Measurements from ENCODE around the gene LIN28A. TPM values are rescaled to one million over a fixed set of nuclear protein-coding genes. Genes with fewer than 3 reads are reported as not detected.
A peak's percentile ranks its signal among the peaks of the same experiment; 100 is the strongest.

LIN28A gene
- total RNA-seq, 2 experiments from 2014 or later = not detected

- CTCF ChIA-PET = interaction anchor here (0.8 to 3.1 kb wide), 10 partner anchors 12 to 393 kb away, joined by 3 to 20 read pairs (median 4); partner anchors contain the start of genes CEP85 and DHDDS
- Mint-ChIP-seq H3K27me3 (ENCODE audit: low read depth) (no peaks in the 10 kb centered on the region), H3K9me3 (ENCODE audit: insufficient read depth) (no peaks in the 10 kb centered on the region), H3K36me3 (ENCODE audit: low read depth) (peaks cover 63% of the 10 kb centered on the region), H3K4me3 (peak within 1 kb of the TSS; percentile 95), H3K4me1 (ENCODE audit: low read depth) (peaks cover 44% of the 10 kb centered on the region), H3K27ac (peak within 1 kb of the TSS; percentile 98)
- POLR2A ChIA-PET = interaction anchor here (0.7 to 3.8 kb wide), 13 partner anchors 16 to 418 kb away, joined by 3 to 24 read pairs (median 4); partner anchors contain the start of genes DHDDS and GPN2
- DNase-seq = peak; percentile 94
- ATAC-seq = peak; percentile 74
Observed at GRCh38 chr1:26472320-26472900, 61.8 kb downstream of the LIN28A start, which contains the start of gene HMGN2. Gene HMGN2, plus strand, starts transcription at chr1:26472440. Its CDS starts 173 bp downstream, at chr1:26472613.

GRCh38 chr1:26472901-26473845, 62.6 kb downstream of the LIN28A start:
- DNase-seq = peak; percentile 95
- H3K27me3 Mint-ChIP-seq (ENCODE audit: low read depth) = no peaks in the 10 kb centered on the region
- H3K4me3 Mint-ChIP-seq = peak overlapping the region; percentile 92
- peaks cover 44% of the 10 kb centered on the region for H3K4me1 Mint-ChIP-seq (ENCODE audit: low read depth)
- ChIA-PET CTCF (interaction anchor here (0.8 to 1.2 kb wide), 4 partner anchors 27 to 392 kb away, joined by 3 to 4 read pairs (median 3); no protein-coding TSS in a partner anchor), POLR2A (interaction anchor here (0.8 to 3.8 kb wide), 7 partner anchors 17 to 225 kb away, joined by 3 to 24 read pairs (median 3); no protein-coding TSS in a partner anchor)
- peak overlapping the region; percentile 57 for H3K27ac Mint-ChIP-seq
- ATAC-seq = peak; percentile 69
- H3K9me3 Mint-ChIP-seq (ENCODE audit: insufficient read depth) = no peaks in the 10 kb centered on the region
- H3K36me3 Mint-ChIP-seq (ENCODE audit: low read depth) = peaks cover 64% of the 10 kb centered on the region

- Mint-ChIP-seq H3K4me1 (ENCODE audit: low read depth) (peaks cover 44% of the 10 kb centered on the region), H3K36me3 (ENCODE audit: low read depth) (peaks cover 57% of the 10 kb centered on the region), H3K9me3 (ENCODE audit: insufficient read depth) (no peaks in the 10 kb centered on the region), H3K4me3 (peak overlapping the region; percentile 92), H3K27me3 (ENCODE audit: low read depth) (no peaks in the 10 kb centered on the region), H3K27ac (peak overlapping the region; percentile 49)
- DNase-seq = no peak
- ATAC-seq = no peak
- ChIA-PET POLR2A (interaction anchor here (0.7 to 1.2 kb wide), 4 partner anchors 15 to 415 kb away, joined by 3 to 4 read pairs (median 4); partner anchors contain the start of genes DHDDS and GPN2), CTCF (interaction anchor here (1.2 kb wide), 1 partner anchor 25 kb away, joined by 5 read pairs; no protein-coding TSS in a partner anchor)
Observed at GRCh38 chr1:26474818-26475217, 64.2 kb downstream of the LIN28A start.

- Mint-ChIP-seq H3K4me3 (no peak overlapping the region), H3K9me3 (ENCODE audit: insufficient read depth) (no peaks in the 10 kb centered on the region), H3K4me1 (ENCODE audit: low read depth) (peaks cover 32% of the 10 kb centered on the region), H3K27me3 (ENCODE audit: low read depth) (no peaks in the 10 kb centered on the region), H3K27ac (peak overlapping the region; percentile 18), H3K36me3 (ENCODE audit: low read depth) (peaks cover 53% of the 10 kb centered on the region)
- CTCF ChIA-PET = no interaction called here
- ATAC-seq (no peak), DNase-seq (no peak)
- POLR2A ChIA-PET = no interaction called here
Observed at GRCh38 chr1:26475989-26476388, 65.4 kb downstream of the LIN28A start.

- ATAC-seq (no peak), DNase-seq (no peak)
- H3K36me3 Mint-ChIP-seq (ENCODE audit: low read depth) = peaks cover 51% of the 10 kb centered on the region
- H3K27ac Mint-ChIP-seq = peak overlapping the region; percentile 6
- H3K9me3 Mint-ChIP-seq (ENCODE audit: insufficient read depth) = no peaks in the 10 kb centered on the region
- no peaks in the 10 kb centered on the region for H3K27me3 Mint-ChIP-seq (ENCODE audit: low read depth)
- ChIA-PET POLR2A (interaction anchor here (1.1 kb wide), 1 partner anchor 11 kb away, joined by 3 read pairs; no protein-coding TSS in a partner anchor), CTCF (no interaction called here)
- H3K4me1 Mint-ChIP-seq (ENCODE audit: low read depth) = peaks cover 26% of the 10 kb centered on the region
- no peak overlapping the region for H3K4me3 Mint-ChIP-seq
Observed at GRCh38 chr1:26476958-26477357, 66.3 kb downstream of the LIN28A start.

DNA sequence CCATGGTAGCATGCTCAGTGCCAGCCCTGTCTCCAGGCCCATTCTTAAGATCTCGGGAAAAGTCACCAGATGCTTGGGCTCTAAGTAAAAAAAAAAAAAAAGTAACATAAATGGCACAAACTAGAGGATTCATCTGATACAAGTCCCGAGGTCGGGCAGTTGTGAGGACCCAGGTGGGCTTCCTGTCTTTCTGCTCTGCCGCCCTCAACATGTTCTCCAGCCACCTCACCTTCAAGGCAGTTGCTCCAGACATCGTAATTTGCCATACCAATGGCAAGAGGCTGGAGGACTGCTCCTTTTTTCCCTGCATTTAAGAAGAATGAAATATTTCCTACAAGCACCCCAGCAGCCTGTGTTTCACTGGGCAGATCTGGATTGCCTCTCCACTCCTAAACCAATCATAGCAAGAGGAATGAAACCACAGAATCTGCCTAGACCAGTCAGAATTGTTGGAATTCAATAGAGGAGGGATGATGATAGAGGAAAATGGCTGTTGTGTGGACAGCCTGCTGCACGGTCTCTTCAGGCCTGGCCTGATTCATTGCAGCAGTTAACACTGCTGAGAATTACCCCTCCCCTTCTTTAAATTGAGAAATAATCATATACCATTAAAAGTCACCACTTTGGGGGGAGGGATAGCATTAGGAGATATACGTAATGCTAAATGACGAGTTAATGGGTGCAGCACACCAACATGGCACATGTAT, 67.0 kb downstream of the LIN28A start:
- Mint-ChIP-seq H3K9me3 (ENCODE audit: insufficient read depth) (no peaks in the 10 kb centered on the region), H3K4me1 (ENCODE audit: low read depth) (peaks cover 26% of the 10 kb centered on the region), H3K27ac (peak overlapping the region; percentile 72), H3K36me3 (ENCODE audit: low read depth) (peaks cover 51% of the 10 kb centered on the region), H3K4me3 (no peak overlapping the region), H3K27me3 (ENCODE audit: low read depth) (no peaks in the 10 kb centered on the region)
- ChIA-PET POLR2A (interaction anchor here (1.1 kb wide), 1 partner anchor 12 kb away, joined by 3 read pairs; no protein-coding TSS in a partner anchor), CTCF (no interaction called here)
- DNase-seq (no peak), ATAC-seq (no peak)

- H3K27me3 Mint-ChIP-seq (ENCODE audit: low read depth) = no peaks in the 10 kb centered on the region
- ChIA-PET CTCF (no interaction called here), POLR2A (no interaction called here)
- ATAC-seq (no peak), DNase-seq (no peak)
- H3K36me3 Mint-ChIP-seq (ENCODE audit: low read depth) = peaks cover 49% of the 10 kb centered on the region
- no peak overlapping the region for H3K4me3 Mint-ChIP-seq
- no peak overlapping the region for H3K27ac Mint-ChIP-seq
- H3K9me3 Mint-ChIP-seq (ENCODE audit: insufficient read depth) = no peaks in the 10 kb centered on the region
- H3K4me1 Mint-ChIP-seq (ENCODE audit: low read depth) = peaks cover 26% of the 10 kb centered on the region
Observed at GRCh38 chr1:26478159-26478558, 67.5 kb downstream of the LIN28A start.

- POLR2A ChIA-PET = interaction anchor here (1.0 kb wide), 1 partner anchor 14 kb away, joined by 3 read pairs; no protein-coding TSS in a partner anchor
- ATAC-seq = no peak
- H3K27me3 Mint-ChIP-seq (ENCODE audit: low read depth) = no peaks in the 10 kb centered on the region
- no peaks in the 10 kb centered on the region for H3K9me3 Mint-ChIP-seq (ENCODE audit: insufficient read depth)
- H3K27ac Mint-ChIP-seq = peak overlapping the region; percentile 1
- DNase-seq = no peak
- H3K4me1 Mint-ChIP-seq (ENCODE audit: low read depth) = peaks cover 24% of the 10 kb centered on the region
- H3K4me3 Mint-ChIP-seq = no peak overlapping the region
- peaks cover 41% of the 10 kb centered on the region for H3K36me3 Mint-ChIP-seq (ENCODE audit: low read depth)
- CTCF ChIA-PET = interaction anchor here (1.4 kb wide), 1 partner anchor 22 kb away, joined by 3 read pairs; no protein-coding TSS in a partner anchor
Observed at GRCh38 chr1:26478988-26479387, 68.4 kb downstream of the LIN28A start.

Other genes starting within 250 kb of the LIN28A start
- not detected for gene C1orf232, start 241.9 kb upstream of the LIN28A start, total RNA-seq
- 10 to 100 TPM; 28.4 to 31.1 TPM for gene ZNF593, start 240.9 kb upstream of the LIN28A start, total RNA-seq
- not detected for gene ZNF593OS, start 239.0 kb upstream of the LIN28A start, total RNA-seq
- 1 to 10 TPM; 1.4 to 2.2 TPM for gene CNKSR1, start 233.3 kb upstream of the LIN28A start, total RNA-seq
- gene CATSPER4, start 220.2 kb upstream of the LIN28A start, total RNA-seq = not detected
- 10 to 100 TPM; 48.7 to 49.1 TPM for gene CEP85, start 176.6 kb upstream of the LIN28A start, total RNA-seq
- gene SH3BGRL3, start 130.7 kb upstream of the LIN28A start, total RNA-seq = 100 to 1,000 TPM; 795 to 814 TPM
- 10 to 100 TPM; 34.4 to 40.9 TPM for gene UBXN11, start 104.2 kb upstream of the LIN28A start, total RNA-seq
- 1,000 to 10,000 TPM; 1,112 to 1,180 TPM for gene CD52, start 92.9 kb upstream of the LIN28A start, total RNA-seq
- 1 to 10 TPM; 7.6 to 8.7 TPM for gene CRYBG2, start 56.7 kb upstream of the LIN28A start, total RNA-seq
- 10 to 100 TPM; 24.0 to 26.6 TPM for gene ZNF683, start 38.1 kb upstream of the LIN28A start, total RNA-seq
- gene DHDDS, start 21.5 kb downstream of the LIN28A start, total RNA-seq = 10 to 100 TPM; 48.3 to 49.5 TPM
- 1,000 to 10,000 TPM; 1,268 to 1,303 TPM for gene HMGN2, start 61.6 kb downstream of the LIN28A start, total RNA-seq
- 100 to 1,000 TPM; 179 to 193 TPM for gene RPS6KA1, start 118.9 kb downstream of the LIN28A start, total RNA-seq

Measured in activated CD8-positive, alpha-beta T cell treated with anti-CD3 and anti-CD28 coated beads, Interleukin-2, amount 10 ng/mL, durations not matched to agents 7 days and 5 days (primary cell).